ENCODE measurements around the gene MAPK12.

DNA sequence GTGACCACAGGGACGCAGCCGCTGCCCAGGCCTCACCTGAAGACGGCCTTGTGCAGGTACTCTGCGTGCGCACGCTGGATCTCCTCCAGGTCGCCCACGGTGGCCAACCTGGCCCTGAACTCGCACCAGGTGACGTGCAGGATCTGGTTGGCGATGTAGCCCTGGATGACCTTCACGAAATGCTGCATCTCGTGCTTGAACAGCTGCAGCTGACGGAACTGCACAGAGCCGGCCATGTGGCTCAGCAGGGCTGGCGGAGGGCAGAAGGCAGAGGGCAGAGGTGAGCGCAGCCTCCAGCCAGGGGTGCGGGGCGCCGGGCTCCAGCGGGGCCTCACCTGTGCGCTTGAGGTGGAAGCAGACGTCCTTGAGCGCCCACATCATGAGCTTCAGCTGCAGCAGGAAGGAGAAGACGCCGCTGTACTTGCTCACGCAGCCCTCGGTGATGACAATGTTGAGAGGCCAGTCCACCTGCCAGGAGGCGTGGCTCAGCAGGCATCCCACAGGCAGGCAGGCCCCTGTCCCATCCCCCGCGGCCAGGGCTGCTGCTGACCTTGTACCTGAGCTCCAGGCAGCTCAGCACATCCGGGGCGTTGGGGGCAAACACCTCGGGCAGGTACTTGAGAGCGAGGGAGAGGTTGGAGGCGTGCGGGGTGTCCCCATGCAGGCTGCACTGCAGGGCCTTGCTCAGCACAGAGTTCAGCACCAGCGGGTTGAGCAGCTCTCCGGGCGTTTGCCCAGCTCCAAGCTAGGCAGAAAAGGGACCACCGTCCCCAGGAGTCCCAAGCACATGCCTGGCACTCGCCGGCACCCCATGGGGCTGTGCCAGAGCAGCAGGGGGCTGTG is 43.1 kb downstream of the MAPK12 start:
- TF ChIP-seq, protein P1, sequence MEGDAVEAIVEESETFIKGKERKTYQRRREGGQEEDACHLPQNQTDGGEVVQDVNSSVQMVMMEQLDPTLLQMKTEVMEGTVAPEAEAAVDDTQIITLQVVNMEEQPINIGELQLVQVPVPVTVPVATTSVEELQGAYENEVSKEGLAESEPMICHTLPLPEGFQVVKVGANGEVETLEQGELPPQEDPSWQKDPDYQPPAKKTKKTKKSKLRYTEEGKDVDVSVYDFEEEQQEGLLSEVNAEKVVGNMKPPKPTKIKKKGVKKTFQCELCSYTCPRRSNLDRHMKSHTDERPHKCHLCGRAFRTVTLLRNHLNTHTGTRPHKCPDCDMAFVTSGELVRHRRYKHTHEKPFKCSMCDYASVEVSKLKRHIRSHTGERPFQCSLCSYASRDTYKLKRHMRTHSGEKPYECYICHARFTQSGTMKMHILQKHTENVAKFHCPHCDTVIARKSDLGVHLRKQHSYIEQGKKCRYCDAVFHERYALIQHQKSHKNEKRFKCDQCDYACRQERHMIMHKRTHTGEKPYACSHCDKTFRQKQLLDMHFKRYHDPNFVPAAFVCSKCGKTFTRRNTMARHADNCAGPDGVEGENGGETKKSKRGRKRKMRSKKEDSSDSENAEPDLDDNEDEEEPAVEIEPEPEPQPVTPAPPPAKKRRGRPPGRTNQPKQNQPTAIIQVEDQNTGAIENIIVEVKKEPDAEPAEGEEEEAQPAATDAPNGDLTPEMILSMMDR (IDR thresholded peaks at IDR 0.05) = no peak
- no peak for TF ChIP-seq POLR2A (IDR thresholded peaks at IDR 0.05)
- no peak for TF ChIP-seq POLR2AphosphoS5 (IDR thresholded peaks at IDR 0.05)
